GM12873 (cell line): ENCODE measurements around the gene ZNF236.

Experiments
- CTCF ChIP-seq: IDR thresholded peaks from 2 replicates; pipeline ENCODE4 v1.5.1; 2012; ENCODE audit warnings: low read depth, mild to moderate bottlenecking, moderate library complexity, low read length, control low read depth; ENCODE audit not compliant: insufficient read depth; ENCODE audit errors: missing control alignments

The ZNF236 gene

DNA sequence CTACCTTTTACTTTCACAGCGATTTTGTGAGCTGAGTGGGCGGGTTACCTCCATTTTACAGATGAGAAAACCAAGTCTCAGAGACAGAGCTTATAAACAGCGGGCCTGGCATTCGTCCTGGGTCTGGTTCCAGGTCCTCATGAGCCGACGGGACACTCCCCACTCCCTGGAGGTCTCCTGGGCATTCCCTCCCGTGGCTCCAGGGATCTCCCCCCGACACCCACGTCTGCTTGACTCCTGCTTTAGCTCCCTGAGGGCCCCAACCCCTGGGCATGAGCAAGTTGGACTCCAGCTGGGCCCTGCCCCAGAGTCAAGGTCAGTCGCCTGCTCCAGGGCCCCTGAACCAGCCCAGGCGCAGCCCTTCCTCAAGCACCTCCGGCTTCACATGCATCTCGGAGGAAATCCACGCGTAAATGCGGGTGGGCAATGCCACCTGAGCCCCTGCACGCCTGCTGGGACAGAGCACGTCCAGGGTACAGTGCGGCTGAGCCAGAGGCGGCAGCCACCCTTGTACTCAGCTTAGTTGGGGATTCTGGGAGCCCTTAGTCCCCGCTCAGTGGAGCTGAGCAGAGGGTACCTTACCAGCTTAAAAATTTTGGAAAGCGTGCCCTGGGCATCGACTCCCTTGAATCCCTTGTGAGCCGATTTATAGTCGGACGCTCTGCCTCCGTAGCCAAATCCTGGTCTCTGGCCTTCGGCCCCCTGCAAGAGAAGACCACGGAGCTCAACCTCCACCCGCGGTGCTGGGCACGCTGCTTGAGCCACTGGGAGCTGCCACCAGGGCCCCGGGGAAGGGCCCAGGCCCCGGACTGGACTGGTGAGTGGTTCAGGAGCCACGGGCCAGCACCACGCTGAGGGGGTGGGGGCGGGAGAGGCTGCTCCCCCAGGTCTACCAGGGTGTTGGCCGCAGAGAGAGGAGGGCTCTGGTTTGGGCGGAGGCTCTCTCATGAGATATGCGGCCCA, 162.1 kb downstream of the ZNF236 start:
- no peak for TF ChIP-seq CTCF

DNA sequence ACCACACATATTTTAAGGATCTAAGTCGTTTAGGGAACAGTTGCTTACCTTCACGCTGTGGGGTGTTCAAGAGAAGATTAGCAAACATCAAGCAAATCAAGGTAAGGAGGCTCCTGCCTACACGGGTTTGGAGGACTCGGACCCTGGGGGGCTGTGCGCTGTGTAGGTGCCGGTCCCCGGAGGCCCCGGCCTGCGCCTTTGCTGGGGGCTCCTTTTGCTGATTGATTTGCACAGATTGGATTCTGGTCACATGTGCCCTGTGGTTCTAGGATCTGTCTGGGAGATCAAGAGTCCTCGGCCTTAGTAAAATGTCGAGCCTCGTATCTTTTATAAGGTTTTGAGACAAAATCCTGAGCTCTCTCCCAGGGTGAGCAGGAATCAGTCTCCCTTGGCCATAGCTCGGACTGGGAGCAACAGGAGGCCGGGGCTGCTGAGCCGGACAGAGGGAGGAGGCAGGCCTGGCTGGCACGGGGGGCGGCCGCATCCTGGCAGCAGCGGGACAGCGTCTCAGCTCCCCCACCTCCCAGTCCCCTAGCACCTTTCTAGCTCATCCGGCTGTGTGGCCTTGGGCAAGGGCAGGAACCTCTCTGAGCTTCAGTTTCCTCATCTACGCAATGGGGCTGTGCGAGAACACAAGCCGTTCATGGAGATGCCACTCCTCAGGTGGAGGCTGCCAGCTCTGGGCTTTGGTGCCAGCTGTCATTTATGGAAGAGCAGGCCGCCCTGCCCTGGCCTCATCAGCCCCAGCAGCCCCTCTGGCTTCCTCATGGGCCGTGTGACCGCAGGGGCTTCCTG, 163.0 kb downstream of the ZNF236 start:
- TF ChIP-seq CTCF, result no peak

GRCh38 chr18:76985951-76986236, 163.5 kb downstream of the ZNF236 start:
- TF ChIP-seq CTCF, result no peak

DNA sequence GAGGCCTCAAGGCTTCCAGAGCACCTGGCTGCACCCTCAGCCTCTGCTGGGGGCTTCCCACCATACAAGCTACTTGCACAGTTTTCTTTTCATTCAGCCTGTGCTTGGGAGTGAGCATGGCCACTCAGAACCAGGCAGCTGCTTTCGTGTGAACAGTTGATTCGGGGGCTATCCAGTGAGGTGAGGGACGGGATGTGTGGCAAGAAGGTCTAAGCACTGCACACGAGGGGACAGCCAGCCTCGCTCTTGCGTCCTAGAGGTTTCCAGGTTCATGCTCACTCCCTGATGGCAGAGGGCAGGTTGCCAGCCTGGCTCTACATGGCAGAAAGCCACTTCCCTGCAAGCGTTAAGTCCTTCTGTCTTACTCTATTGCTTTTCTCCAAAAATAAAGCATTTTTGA, 164.0 kb downstream of the ZNF236 start:
- TF ChIP-seq CTCF, result no peak

GRCh38 chr18:76988031-76988826, 165.9 kb downstream of the ZNF236 start:
- no peak for TF ChIP-seq CTCF

- no peak for TF ChIP-seq CTCF
Observed at GRCh38 chr18:76988827-76989646, 166.7 kb downstream of the ZNF236 start.
